SIG-M5 (cell line): Measurements from ENCODE around the gene ELL.

Experiments used
- DNase-seq: peaks from one replicate; lab custom pipeline; 2025; lab: John Stamatoyannopoulos, UW

ELL gene

GRCh38 chr19:18504886-18505610 is 16.8 kb downstream of the ELL start:
- no peak for DNase-seq

GRCh38 chr19:18503971-18504885 is 17.6 kb downstream of the ELL start:
- DNase-seq, result no peak

DNA sequence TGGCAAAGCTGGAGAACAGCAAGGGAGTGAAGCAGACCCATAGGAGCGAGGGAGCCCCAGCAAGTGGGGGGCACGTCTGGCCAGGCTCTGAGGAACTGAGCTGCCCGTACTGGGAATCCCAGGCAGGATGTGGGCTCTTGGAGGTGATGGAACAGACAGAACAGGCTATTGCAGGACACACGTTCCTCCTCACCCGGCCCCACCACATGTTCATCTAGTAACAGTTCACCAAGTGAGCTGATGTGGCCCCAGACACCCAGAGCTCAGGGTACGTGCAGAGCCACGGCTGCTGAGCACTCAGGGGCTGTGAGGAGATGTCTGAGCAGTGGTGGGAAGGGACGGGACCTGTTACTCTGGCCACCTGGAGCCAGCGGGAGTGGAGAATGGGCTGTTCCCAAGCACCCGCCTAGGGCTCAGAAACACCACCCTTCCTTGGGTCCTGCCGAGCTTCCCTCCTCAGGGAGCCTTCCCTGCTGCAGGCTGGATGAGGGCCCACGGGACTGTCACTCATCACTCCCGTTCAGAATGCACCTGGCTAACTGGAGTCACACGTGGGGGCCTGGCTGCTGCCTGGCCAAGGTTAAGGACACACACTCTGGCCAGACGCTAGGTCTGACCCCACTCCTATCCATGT is 18.4 kb downstream of the ELL start:
- no peak for DNase-seq

GRCh38 chr19:18502638-18503294 is 19.1 kb downstream of the ELL start:
- DNase-seq, result no peak

- no peak for DNase-seq
Measured at GRCh38 chr19:18502246-18502637, 19.6 kb downstream of the ELL start.

GRCh38 chr19:18501832-18502231 is 20.0 kb downstream of the ELL start:
- DNase-seq, result no peak

DNA sequence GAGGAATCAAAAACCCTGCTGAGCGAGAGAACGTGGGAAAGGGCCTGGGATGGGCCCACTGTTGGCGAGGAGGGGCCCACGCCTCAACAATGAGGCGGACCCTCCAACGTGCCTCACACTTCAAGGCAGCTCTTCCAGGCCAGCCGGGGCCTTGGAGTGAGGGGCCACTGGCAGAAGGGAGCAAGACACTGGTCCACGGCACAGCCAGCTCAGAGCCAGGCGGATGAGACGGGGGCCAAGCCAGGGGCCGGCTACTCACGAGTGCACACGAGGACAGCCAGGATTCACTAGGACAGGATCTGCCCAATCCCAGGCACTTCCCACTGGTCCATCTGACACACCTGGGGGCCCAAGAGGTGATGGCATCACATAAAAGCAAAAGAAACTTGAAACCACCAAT is 20.5 kb downstream of the ELL start:
- no peak for DNase-seq

GRCh38 chr19:18500799-18501198 is 21.1 kb downstream of the ELL start:
- DNase-seq, result no peak

GRCh38 chr19:18500376-18500775 is 21.5 kb downstream of the ELL start:
- no peak for DNase-seq

GRCh38 chr19:18499055-18499775 is 22.7 kb downstream of the ELL start:
- DNase-seq, result no peak

- no peak for DNase-seq
Measured at GRCh38 chr19:18496980-18497256, 25.0 kb downstream of the ELL start.

- DNase-seq, result no peak
Measured at GRCh38 chr19:18496167-18496979, 25.5 kb downstream of the ELL start.

- DNase-seq, result no peak
Measured at GRCh38 chr19:18495204-18495911, 26.5 kb downstream of the ELL start.

DNA sequence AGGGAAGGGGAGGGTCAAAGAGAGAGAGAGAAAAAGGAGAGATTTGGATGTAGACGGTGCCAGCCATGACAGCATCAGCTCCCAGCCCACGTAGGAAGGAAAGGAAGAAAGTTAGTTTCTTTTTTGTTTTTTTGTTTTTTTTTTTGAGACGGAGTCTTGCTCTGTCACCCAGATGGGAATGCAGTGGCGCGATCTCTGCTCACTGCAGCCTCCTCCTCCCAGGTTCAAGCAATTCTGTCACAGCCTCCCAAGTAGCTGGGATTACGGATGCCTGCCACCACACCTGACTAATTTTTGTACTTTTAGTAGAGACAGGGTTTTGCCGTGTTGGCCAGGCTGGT is 27.6 kb downstream of the ELL start:
- no peak for DNase-seq

DNA sequence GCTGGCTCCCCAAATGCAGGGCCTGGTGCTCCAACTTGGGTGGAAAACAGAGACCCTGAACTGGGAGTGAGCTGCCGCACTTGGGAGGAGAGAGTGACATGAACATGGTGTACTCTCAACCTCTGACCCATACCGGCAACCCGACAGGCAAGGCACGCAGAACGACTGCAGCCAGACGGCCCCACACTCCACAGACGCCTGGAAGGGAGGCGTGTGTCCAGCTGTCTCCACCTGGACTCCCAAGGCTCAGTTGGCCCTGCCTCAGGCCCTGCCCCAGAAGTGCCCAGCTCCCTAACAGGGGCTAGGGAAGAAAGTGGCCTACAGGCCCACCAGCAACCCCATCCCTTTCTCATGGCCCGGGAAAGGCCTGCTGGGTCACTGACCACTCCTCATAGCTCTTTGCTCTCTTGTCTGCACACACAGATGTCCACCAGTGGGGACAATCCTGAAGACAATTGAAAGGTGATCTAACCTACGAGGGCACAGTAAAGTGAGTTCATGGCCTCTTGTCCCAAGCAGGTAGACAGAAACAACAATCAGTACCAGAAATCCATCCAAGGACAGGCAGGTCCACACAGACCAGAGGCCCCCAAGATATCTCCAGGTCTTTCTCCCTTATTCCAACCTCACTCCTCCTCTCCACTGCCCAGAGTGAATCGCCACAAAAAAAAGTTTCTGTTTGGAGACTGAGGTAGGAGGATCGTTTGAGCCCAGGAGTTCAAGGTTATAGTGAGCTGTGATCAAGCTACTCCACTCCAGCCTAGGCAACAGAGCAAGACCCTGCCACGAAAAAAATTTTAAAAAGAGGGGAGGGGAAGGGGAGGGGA is 28.2 kb downstream of the ELL start:
- no peak for DNase-seq

GRCh38 chr19:18491995-18492953 is 29.6 kb downstream of the ELL start:
- DNase-seq, result no peak

GRCh38 chr19:18490728-18491127 is 31.1 kb downstream of the ELL start:
- no peak for DNase-seq

- no peak for DNase-seq
Measured at GRCh38 chr19:18489627-18490184, 32.2 kb downstream of the ELL start.
